Measurements from ENCODE around the gene ANKRD55.

DNA sequence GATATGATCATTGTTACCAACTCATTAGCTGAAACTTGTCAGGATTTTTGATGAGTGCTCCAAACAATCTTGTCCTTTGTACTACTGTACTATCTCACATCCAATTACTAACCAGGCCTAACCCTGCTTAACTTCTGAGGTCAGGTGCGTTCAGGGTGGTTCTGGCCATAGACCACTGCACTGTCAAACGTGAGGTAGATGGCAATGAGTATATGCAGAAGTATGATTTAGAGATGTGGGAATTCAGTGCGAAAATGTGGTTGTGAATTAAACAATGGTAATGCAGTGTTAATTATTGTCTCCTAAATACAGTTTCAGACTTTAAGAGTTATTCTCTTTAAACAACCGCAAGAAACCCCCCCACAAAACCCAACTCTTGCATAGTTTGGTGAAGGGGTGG is 86.5 kb downstream of the ANKRD55 start:
- TF ChIP-seq CTCF (IDR thresholded peaks at IDR 0.05), result no peak
- TF ChIP-seq EZH2 (IDR thresholded peaks at IDR 0.05), result no peak
- no peak for TF ChIP-seq EZH2phosphoT487 (IDR thresholded peaks at IDR 0.05)

Measured in neural progenitor cell (in vitro differentiated cells).